Skeletal muscle tissue (tissue), 4 donors: ENCODE results near the gene MGAT4B. TPM values are rescaled to one million over a fixed set of nuclear protein-coding genes. Genes with fewer than 3 reads are reported as not detected.
"Not testable (repeated sequence)": the region's sequence is repeated elsewhere in the genome, so short reads cannot be mapped to it uniquely, and the experiment has no call there.

Source experiments
- H3K27ac ChIP-seq: one replicate; pipeline ENCODE4 v1.7.0; 2013; ENCODE audit warnings: mild to moderate bottlenecking, low read depth, low read length, inconsistent platforms
- H3K27me3 ChIP-seq, 3 donors: one replicate each; pipeline ENCODE4 v1.7.0; 2013; ENCODE audit warnings: low read length in 3 of 3; ENCODE audit not compliant: control insufficient read depth in 3 of 3, insufficient read depth in 3 of 3
- H3K36me3 ChIP-seq, 3 donors: one replicate each; pipeline ENCODE4 v1.7.0; 2013; ENCODE audit warnings: low read length in 3 of 3; ENCODE audit not compliant: control insufficient read depth in 3 of 3, insufficient read depth in 3 of 3
- H3K4me1 ChIP-seq, 3 donors: one replicate each; pipeline ENCODE4 v1.7.0; 2013; ENCODE audit warnings: low read length in 3 of 3, mild to moderate bottlenecking in 3 of 3; ENCODE audit not compliant: control insufficient read depth in 3 of 3, insufficient read depth in 3 of 3
- H3K4me3 ChIP-seq, 3 donors: one replicate each; pipeline ENCODE4 v1.7.0; 2013; ENCODE audit warnings: low read length in 3 of 3
- H3K9ac ChIP-seq, 3 donors: one replicate each; pipeline ENCODE4 v1.7.0; 2013; ENCODE audit warnings: low read length in 3 of 3, mild to moderate bottlenecking in 3 of 3, moderate library complexity in 2 of 3, low read depth in 1 of 3
- H3K9me3 ChIP-seq, 3 donors: one replicate each; pipeline ENCODE4 v1.7.0; 2013; ENCODE audit warnings: low read length in 3 of 3; ENCODE audit not compliant: control insufficient read depth in 3 of 3
- total RNA-seq: library from RNA; depleted of rRNA; stranded (reverse); fragments of >200 nt; gene quantifications from one replicate; pipeline ENCODE4 v1.2.3, GENCODE V29; 2014
- donor health status: Osteomylitis.

Gene MGAT4B
- total RNA-seq, 1 donor from 2014 or later, result 32.4 TPM

- Histone ChIP-seq H3K27me3 (no peaks in the 10 kb centered on the region), H3K9ac (peak overlapping the region in 1 of 3 donors; percentile 33), H3K4me1 (peaks cover 20 to 65% (median 55%) of the 10 kb centered on the region in 3 donors), H3K4me3 (peak overlapping the region in 1 of 3 donors; percentile 22), H3K27ac (peak overlapping the region; percentile 45), H3K36me3 (peaks cover 54 to 63% (median 55%) of the 10 kb centered on the region in 3 donors), H3K9me3 (no peaks in the 10 kb centered on the region)
Measured at GRCh38 chr5:179836225-179837019, 29.8 kb upstream of the MGAT4B start.

GRCh38 chr5:179834871-179835270, 28.2 kb upstream of the MGAT4B start:
- not testable (repeated sequence) for H3K27me3 ChIP-seq, H3K4me3 ChIP-seq, H3K9ac ChIP-seq, H3K9me3 ChIP-seq, H3K27ac ChIP-seq
- Histone ChIP-seq H3K4me1 (peaks cover 10 to 58% (median 44%) of the 10 kb centered on the region in 3 donors), H3K36me3 (peaks cover 61 to 71% (median 64%) of the 10 kb centered on the region in 3 donors)

- H3K36me3 ChIP-seq, result peaks cover 67 to 76% (median 70%) of the 10 kb centered on the region in 3 donors
- H3K9me3 ChIP-seq, result no peaks in the 10 kb centered on the region
- H3K4me1 ChIP-seq, result peaks cover 3 to 52% (median 36%) of the 10 kb centered on the region in 3 donors
- no peak overlapping the region for H3K4me3 ChIP-seq
- no peaks in the 10 kb centered on the region for H3K27me3 ChIP-seq
- H3K27ac ChIP-seq, result no peak overlapping the region
- H3K9ac ChIP-seq, result no peak overlapping the region
Measured at GRCh38 chr5:179834120-179834519, 27.5 kb upstream of the MGAT4B start.

GRCh38 chr5:179833709-179834070, 27.0 kb upstream of the MGAT4B start:
- Histone ChIP-seq H3K4me1 (peaks cover 2 to 52% (median 37%) of the 10 kb centered on the region in 3 donors), H3K9me3 (no peaks in the 10 kb centered on the region), H3K9ac (no peak overlapping the region), H3K36me3 (peaks cover 72 to 80% (median 74%) of the 10 kb centered on the region in 3 donors), H3K4me3 (no peak overlapping the region), H3K27ac (no peak overlapping the region), H3K27me3 (no peaks in the 10 kb centered on the region)

- Histone ChIP-seq H3K4me3 (no peak overlapping the region), H3K36me3 (peaks cover 73 to 78% (median 75%) of the 10 kb centered on the region in 3 donors), H3K27me3 (no peaks in the 10 kb centered on the region), H3K4me1 (peaks cover 2 to 46% (median 35%) of the 10 kb centered on the region in 3 donors), H3K9me3 (no peaks in the 10 kb centered on the region), H3K27ac (no peak overlapping the region), H3K9ac (peak overlapping the region in 1 of 3 donors; percentile 57)
Measured at GRCh38 chr5:179833056-179833708, 26.5 kb upstream of the MGAT4B start.

GRCh38 chr5:179832039-179832745, 25.5 kb upstream of the MGAT4B start:
- H3K27ac ChIP-seq, result peak overlapping the region; percentile 25

GRCh38 chr5:179830818-179831468, 24.3 kb upstream of the MGAT4B start:
- no peak overlapping the region for H3K9ac ChIP-seq
- H3K27ac ChIP-seq, result no peak overlapping the region
- H3K36me3 ChIP-seq, result peaks cover 67 to 70% (median 68%) of the 10 kb centered on the region in 3 donors
- H3K9me3 ChIP-seq, result no peaks in the 10 kb centered on the region
- peaks cover 2 to 34% (median 21%) of the 10 kb centered on the region in 3 donors for H3K4me1 ChIP-seq
- no peaks in the 10 kb centered on the region for H3K27me3 ChIP-seq
- H3K4me3 ChIP-seq, result no peak overlapping the region

More at GRCh38 chr5:179832039-179832745, 25.5 kb upstream of the MGAT4B start:
- H3K9me3 ChIP-seq, result no peaks in the 10 kb centered on the region
- peak overlapping the region in 1 of 3 donors; percentile 16 for H3K9ac ChIP-seq
- peaks cover 70 to 76% (median 73%) of the 10 kb centered on the region in 3 donors for H3K36me3 ChIP-seq
- H3K4me3 ChIP-seq, result no peak overlapping the region
- no peaks in the 10 kb centered on the region for H3K27me3 ChIP-seq
- H3K4me1 ChIP-seq, result peaks cover 2 to 41% (median 30%) of the 10 kb centered on the region in 3 donors

GRCh38 chr5:179829732-179830435, 23.2 kb upstream of the MGAT4B start:
- Histone ChIP-seq H3K4me3 (no peak overlapping the region), H3K36me3 (peaks cover 76 to 78% (median 78%) of the 10 kb centered on the region in 3 donors), H3K27me3 (no peaks in the 10 kb centered on the region), H3K27ac (no peak overlapping the region), H3K4me1 (peaks cover 6 to 44% (median 29%) of the 10 kb centered on the region in 3 donors), H3K9ac (no peak overlapping the region), H3K9me3 (no peaks in the 10 kb centered on the region)
